Upper lobe of right lung (tissue), 1 donor: Measurements from ENCODE around the gene FNTB. TPM values are rescaled to one million over a fixed set of nuclear protein-coding genes. Genes with fewer than 3 reads are reported as not detected.

ENCODE experiments used
- ATAC-seq: fragments of 200-7000 bp; cut with Tn5 transposase; one replicate; pipeline ENCODE4 v1.9.1; 2020; ENCODE audit warnings: mild to moderate bottlenecking, moderate library complexity
- DNase-seq: peaks from one replicate; pipeline ENCODE4 v3.0.0-alpha.2; 2020
- H3K27ac ChIP-seq: fragments of 200-600 bp; one replicate; pipeline ENCODE4 v1.8.0; 2022
- H3K27me3 ChIP-seq: fragments of 200-600 bp; one replicate; pipeline ENCODE4 v1.8.0; 2022; ENCODE audit warnings: mild to moderate bottlenecking
- H3K36me3 ChIP-seq: fragments of 200-600 bp; one replicate; pipeline ENCODE4 v1.8.0; 2022
- H3K4me1 ChIP-seq: fragments of 200-600 bp; one replicate; pipeline ENCODE4 v1.8.0; 2022
- H3K4me3 ChIP-seq: fragments of 200-600 bp; one replicate; pipeline ENCODE4 v1.8.0; 2022; ENCODE audit warnings: mild to moderate bottlenecking
- H3K9me3 ChIP-seq: fragments of 200-600 bp; one replicate; pipeline ENCODE4 v1.8.0; 2022
- CTCF ChIP-seq: fragments of 200-600 bp; IDR thresholded peaks from one replicate; pipeline ENCODE4 v1.8.0; 2022; ENCODE audit warnings: antibody characterized with exemption
- intact Hi-C: fragments of 100-400 bp; cut with DNase I; formaldehyde crosslinking; loops from one replicate; pipeline ENCODE4 v1.11.0; 2022
- total RNA-seq: library from RNA; stranded (reverse); fragmentation: NEBNext Ultra II Directional; extraction: Animal tissue kit (Norgen Biotek cat#: 25700); gene quantifications from one replicate; pipeline ENCODE4 v1.2.1, GENCODE V29; 2021
- donor health status: DM: no; HTN: yes; CAD: no; lungs with severe emphysema.

FNTB gene
- total RNA-seq, 1 donor from 2014 or later = 14.2 TPM

- Histone ChIP-seq H3K4me3 (no peak overlapping the region), H3K27me3 (no peaks in the 10 kb centered on the region), H3K27ac (no peak overlapping the region), H3K4me1 (no peaks in the 10 kb centered on the region), H3K9me3 (no peaks in the 10 kb centered on the region), H3K36me3 (peaks cover 26% of the 10 kb centered on the region)
- no peak for ATAC-seq
- intact Hi-C loops = no loop called here
- DNase-seq = no peak
- TF ChIP-seq CTCF = no peak
These were observed 23.7 kb downstream of the FNTB start for GRCh38 chr14:65010211-65010931.

- H3K36me3 ChIP-seq = peaks cover 33% of the 10 kb centered on the region
- no peak for TF ChIP-seq CTCF
These were observed 24.8 kb downstream of the FNTB start for GRCh38 chr14:65011538-65011937.

DNA sequence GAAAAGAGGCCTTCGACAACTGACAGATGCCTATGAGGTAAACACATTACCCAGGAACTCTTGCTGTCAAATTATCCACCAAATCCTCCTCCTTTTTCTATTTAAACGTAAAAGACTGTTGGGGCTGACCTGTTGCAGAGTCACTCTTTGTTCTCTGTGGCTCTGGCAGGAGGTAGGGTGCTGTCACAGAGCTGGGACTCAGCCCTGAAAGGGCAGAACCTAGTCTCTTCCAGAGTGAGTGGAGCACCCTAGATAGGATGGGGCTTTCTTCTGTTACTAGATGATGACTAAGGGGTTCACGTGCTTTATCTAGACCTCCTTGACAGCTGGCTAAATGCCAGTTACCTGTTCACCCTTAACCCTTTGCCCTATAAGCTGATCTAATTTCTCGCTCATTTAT is 25.7 kb downstream of the FNTB start:
- peaks cover 35% of the 10 kb centered on the region for H3K36me3 ChIP-seq
- no peak overlapping the region for H3K27ac ChIP-seq
- no peaks in the 10 kb centered on the region for H3K4me1 ChIP-seq
- ATAC-seq = no peak
- intact Hi-C loops = no loop called here
- H3K27me3 ChIP-seq = no peaks in the 10 kb centered on the region
- H3K9me3 ChIP-seq = no peaks in the 10 kb centered on the region
- no peak for DNase-seq
- TF ChIP-seq CTCF = no peak
- H3K4me3 ChIP-seq = no peak overlapping the region

More at GRCh38 chr14:65011538-65011937, 24.8 kb downstream of the FNTB start:
- intact Hi-C loops = no loop called here
- H3K27ac ChIP-seq = no peak overlapping the region
- no peak overlapping the region for H3K4me3 ChIP-seq
- no peaks in the 10 kb centered on the region for H3K4me1 ChIP-seq
- no peak for ATAC-seq
- H3K27me3 ChIP-seq = no peaks in the 10 kb centered on the region
- DNase-seq = no peak
- H3K9me3 ChIP-seq = no peaks in the 10 kb centered on the region

- Histone ChIP-seq H3K4me1 (peaks cover 6% of the 10 kb centered on the region), H3K9me3 (no peaks in the 10 kb centered on the region), H3K27ac (no peak overlapping the region), H3K36me3 (peaks cover 35% of the 10 kb centered on the region), H3K4me3 (no peak overlapping the region), H3K27me3 (no peaks in the 10 kb centered on the region)
- intact Hi-C loops = no loop called here
- ATAC-seq = no peak
- DNase-seq = no peak
- no peak for TF ChIP-seq CTCF
These were observed 28.7 kb downstream of the FNTB start for GRCh38 chr14:65015391-65015790.

GRCh38 chr14:65016471-65016870 is 29.8 kb downstream of the FNTB start:
- Histone ChIP-seq H3K9me3 (no peaks in the 10 kb centered on the region), H3K27me3 (no peaks in the 10 kb centered on the region), H3K4me3 (no peak overlapping the region), H3K27ac (no peak overlapping the region), H3K36me3 (peaks cover 35% of the 10 kb centered on the region), H3K4me1 (peaks cover 6% of the 10 kb centered on the region)
- ATAC-seq = no peak
- no peak for TF ChIP-seq CTCF
- intact Hi-C loops = no loop called here
- no peak for DNase-seq
